Bronchial epithelial cell (primary cell): Measurements from ENCODE around the gene ADGRD1. TPM values are rescaled to one million over a fixed set of nuclear protein-coding genes. Genes with fewer than 3 reads are reported as not detected.
"Not testable (repeated sequence)": the region's sequence is repeated elsewhere in the genome, so short reads cannot be mapped to it uniquely, and the experiment has no call there.

Experiments
- DNase-seq: peaks from one replicate; pipeline ENCODE4 v3.0.0-alpha.2; 2010; ENCODE audit warnings: low read depth
- FAIRE-seq: peaks from 2 replicates; lab custom pipeline; 2011; peaks lifted over from hg19 to GRCh38; lab: Jason Lieb, UNC
- H3K27me3 ChIP-seq: 2 replicates; pipeline ENCODE4 v1.5.1; 2011; ENCODE audit warnings: low read length; ENCODE audit not compliant: control insufficient read depth, insufficient read depth
- H3K36me3 ChIP-seq: 2 replicates; pipeline ENCODE4 v1.5.1; 2011; ENCODE audit warnings: low read length; ENCODE audit not compliant: control insufficient read depth, insufficient read depth
- H3K4me3 ChIP-seq: 2 replicates; pipeline ENCODE4 v1.5.1; 2011; ENCODE audit warnings: mild to moderate bottlenecking, low read depth, low read length, control low read depth
- CTCF ChIP-seq: IDR thresholded peaks from 2 replicates; pipeline ENCODE4 v1.5.1; 2011; ENCODE audit warnings: mild to moderate bottlenecking, moderate library complexity, low read length, control low read depth, inconsistent platforms; ENCODE audit not compliant: insufficient read depth, severe bottlenecking
- total RNA-seq: library from RNA; depleted of rRNA; stranded (reverse); fragments of >200 nt; gene quantifications from 2 replicates; pipeline ENCODE4 v1.2.1, GENCODE V29; 2014

ADGRD1 gene
- total RNA-seq, 1 donor from 2014 or later: not detected

GRCh38 chr12:131122631-131123030, 168.9 kb downstream of the ADGRD1 start:
- no peak for FAIRE-seq

GRCh38 chr12:131123817-131124216, 170.1 kb downstream of the ADGRD1 start:
- Histone ChIP-seq H3K4me3 (no peak overlapping the region), H3K36me3 (no peaks in the 10 kb centered on the region), H3K27me3 (no peaks in the 10 kb centered on the region)
- FAIRE-seq: no peak
- no peak for DNase-seq
- no peak for TF ChIP-seq CTCF

More at GRCh38 chr12:131122631-131123030, 168.9 kb downstream of the ADGRD1 start:
- DNase-seq: no peak
- Histone ChIP-seq H3K36me3 (no peaks in the 10 kb centered on the region), H3K27me3 (no peaks in the 10 kb centered on the region), H3K4me3 (no peak overlapping the region)
- TF ChIP-seq CTCF: no peak

- Histone ChIP-seq H3K4me3 (no peak overlapping the region), H3K27me3 (no peaks in the 10 kb centered on the region), H3K36me3 (no peaks in the 10 kb centered on the region)
- TF ChIP-seq CTCF: no peak
- DNase-seq (no peak), FAIRE-seq (no peak)
Measured at GRCh38 chr12:131124487-131125280, 171.0 kb downstream of the ADGRD1 start.

DNA sequence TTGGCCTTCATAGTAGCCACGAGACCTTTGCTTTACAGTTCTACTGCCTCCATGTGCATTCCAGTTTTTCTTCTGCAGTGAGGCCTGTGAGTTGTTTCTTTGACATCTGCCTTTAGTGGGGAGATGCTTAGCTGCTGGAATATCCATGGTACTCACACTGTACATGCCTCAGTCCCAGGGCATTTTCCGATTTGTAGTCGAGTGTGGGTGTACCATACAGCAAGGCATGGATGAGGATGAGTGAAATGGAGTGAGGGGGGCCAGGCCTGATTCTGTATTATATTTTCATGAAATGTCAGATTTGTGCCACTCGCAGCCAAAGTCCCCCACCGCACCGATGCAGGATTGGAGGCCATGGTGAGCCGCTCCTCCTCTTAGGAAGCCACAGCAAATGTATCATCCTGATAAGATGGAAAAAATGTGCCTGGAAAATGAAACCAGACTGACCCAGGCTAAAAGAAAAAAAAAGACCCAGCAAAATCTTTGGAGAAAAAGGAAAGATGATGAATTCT, 173.0 kb downstream of the ADGRD1 start:
- H3K27me3 ChIP-seq: no peaks in the 10 kb centered on the region
- no peak for FAIRE-seq
- H3K4me3 ChIP-seq: no peak overlapping the region
- no peak for DNase-seq
- H3K36me3 ChIP-seq: no peaks in the 10 kb centered on the region
- no peak for TF ChIP-seq CTCF

GRCh38 chr12:131128556-131128955, 174.8 kb downstream of the ADGRD1 start:
- H3K27me3 ChIP-seq: no peaks in the 10 kb centered on the region
- TF ChIP-seq CTCF: no peak
- FAIRE-seq (no peak), DNase-seq (no peak)
- H3K36me3 ChIP-seq: no peaks in the 10 kb centered on the region
- H3K4me3 ChIP-seq: no peak overlapping the region

- not testable (repeated sequence) for H3K4me3 ChIP-seq, H3K27me3 ChIP-seq, H3K36me3 ChIP-seq, FAIRE-seq, DNase-seq
Measured at GRCh38 chr12:131128966-131129619, 175.4 kb downstream of the ADGRD1 start.
